ENCODE data around the gene RGN. TPM values are rescaled to one million over a fixed set of nuclear protein-coding genes. Genes with fewer than 3 reads are reported as not detected.

The RGN gene
- total RNA-seq = not detected

- Mint-ChIP-seq H3K4me1 (no peaks in the 10 kb centered on the region), H3K27ac (no peak within 1 kb of the TSS), H3K36me3 (ENCODE audit: low read depth) (no peaks in the 10 kb centered on the region), H3K27me3 (no peaks in the 10 kb centered on the region), H3K9me3 (ENCODE audit: low read depth) (no peaks in the 10 kb centered on the region), H3K4me3 (no peak within 1 kb of the TSS)
- ATAC-seq (no peak), DNase-seq (no peak)
- CTCF ChIA-PET = no interaction called here
- intact Hi-C loops (cut with DNase I, micrococcal nuclease) = no loop called here
- POLR2A ChIA-PET = no interaction called here
Observed at GRCh38 chrX:47078129-47079043, at the start of gene RGN. Gene RGN (plus strand): TSS chrX:47078443. CDS start chrX:47081145, 2,702 bp downstream.

DNA sequence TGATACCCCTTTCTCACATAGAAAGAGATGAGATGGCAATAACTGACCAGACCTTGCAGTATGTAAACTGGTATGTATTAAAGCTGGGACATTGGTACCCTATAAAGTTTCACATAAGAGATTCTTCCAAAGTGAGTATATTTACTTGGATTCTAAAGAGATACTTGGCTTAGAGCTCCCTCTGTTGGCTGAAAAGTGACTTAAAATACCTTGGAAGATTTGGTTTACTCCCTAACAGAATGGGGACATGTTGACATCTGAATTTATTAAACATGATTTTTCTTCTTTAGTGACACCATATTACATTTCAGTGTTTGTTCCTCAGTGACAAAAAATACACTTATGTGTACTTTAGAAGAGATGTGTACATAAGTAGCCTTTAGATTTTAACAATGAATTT, 47.9 kb upstream of the RGN start:
- Mint-ChIP-seq H3K4me1 (no peaks in the 10 kb centered on the region), H3K27ac (no peak overlapping the region), H3K36me3 (ENCODE audit: low read depth) (no peaks in the 10 kb centered on the region), H3K9me3 (ENCODE audit: low read depth) (no peaks in the 10 kb centered on the region), H3K4me3 (no peak overlapping the region), H3K27me3 (no peaks in the 10 kb centered on the region)
- ChIA-PET POLR2A (no interaction called here), CTCF (interaction anchor here (0.6 to 1.4 kb wide), 5 partner anchors 62 to 1563 kb away, joined by 3 to 6 read pairs (median 3); no protein-coding TSS in a partner anchor)
- intact Hi-C loops (cut with DNase I, micrococcal nuclease) = loop anchor here (2.0 to 5.0 kb wide), 5 partner anchors 62 to 272 kb away; partner anchors contain the start of genes JADE3 (in 2 of the 2) and SLC9A7 (in 1 of the 2)
- ATAC-seq (no peak), DNase-seq (peak; percentile 3)

- ChIA-PET POLR2A (no interaction called here), CTCF (no interaction called here)
- DNase-seq = no peak
- Mint-ChIP-seq H3K27me3 (no peaks in the 10 kb centered on the region), H3K4me3 (no peak overlapping the region), H3K36me3 (ENCODE audit: low read depth) (no peaks in the 10 kb centered on the region), H3K4me1 (no peaks in the 10 kb centered on the region), H3K9me3 (ENCODE audit: low read depth) (peaks cover 5% of the 10 kb centered on the region), H3K27ac (no peak overlapping the region)
- intact Hi-C loops (cut with DNase I, micrococcal nuclease) = no loop called here
- no peak for ATAC-seq
Observed at GRCh38 chrX:47047989-47048388, 30.3 kb upstream of the RGN start.

DNA sequence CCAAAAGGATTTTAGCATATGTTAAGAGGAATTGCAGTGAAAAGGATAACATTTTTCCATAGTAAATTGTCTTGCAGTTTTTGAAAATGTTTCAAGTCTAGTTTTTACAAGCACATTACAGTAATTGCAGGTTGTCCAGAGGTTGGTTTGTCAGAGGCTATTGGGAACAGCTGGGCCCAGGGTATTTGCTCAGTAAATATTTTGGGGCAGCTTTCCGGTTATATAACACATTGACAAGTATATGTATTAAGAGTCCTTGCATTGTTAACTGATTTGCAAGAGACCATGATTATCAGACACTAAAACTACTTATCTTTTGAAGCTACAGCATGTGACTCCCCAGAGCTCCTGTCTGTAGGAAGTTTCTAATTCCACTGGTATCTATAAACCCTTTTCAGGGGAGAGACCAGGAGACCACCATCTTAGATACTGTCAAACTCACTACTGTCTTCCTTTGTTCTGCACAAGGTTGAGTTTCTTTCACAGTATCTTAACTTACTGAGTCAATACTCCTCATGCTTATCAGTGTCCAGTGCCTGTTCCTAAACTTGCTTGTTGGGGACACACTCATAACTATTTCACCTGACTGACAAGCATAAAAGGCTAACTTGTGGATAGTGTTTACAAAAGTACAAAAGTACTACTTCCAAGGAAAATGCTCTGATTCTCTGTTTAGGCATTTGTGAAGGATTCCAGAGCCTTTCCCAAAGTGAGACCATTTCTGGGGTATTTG, 18.9 kb upstream of the RGN start:
- ATAC-seq (no peak), DNase-seq (no peak)
- ChIA-PET CTCF (no interaction called here), POLR2A (no interaction called here)
- Mint-ChIP-seq H3K27me3 (no peaks in the 10 kb centered on the region), H3K36me3 (ENCODE audit: low read depth) (no peaks in the 10 kb centered on the region), H3K27ac (no peak overlapping the region), H3K4me1 (no peaks in the 10 kb centered on the region), H3K9me3 (ENCODE audit: low read depth) (no peaks in the 10 kb centered on the region), H3K4me3 (no peak overlapping the region)
- intact Hi-C loops (cut with DNase I, micrococcal nuclease) = no loop called here

DNA sequence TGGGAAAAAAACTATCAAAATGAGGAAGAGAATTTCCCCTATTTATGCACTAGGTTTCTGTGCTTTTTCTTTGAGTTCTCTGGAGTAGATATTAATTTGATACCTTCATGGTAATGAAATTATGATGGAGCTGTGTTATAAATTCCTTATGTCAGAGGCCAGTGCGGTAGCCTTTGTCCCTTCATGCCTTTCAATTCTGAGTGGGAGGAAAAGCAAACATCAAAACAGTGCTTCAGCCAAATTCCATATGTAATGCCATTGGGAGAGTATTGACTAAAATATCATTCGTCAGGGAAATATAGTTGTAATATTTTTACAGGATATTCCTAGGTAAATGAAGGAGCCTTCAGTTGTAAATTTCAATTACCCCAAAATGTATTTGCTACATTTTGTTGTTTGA, 17.5 kb upstream of the RGN start:
- no peak overlapping the region for H3K4me3 Mint-ChIP-seq
- ATAC-seq (no peak), DNase-seq (no peak)
- ChIA-PET POLR2A (no interaction called here), CTCF (interaction anchor here (0.6 kb wide), 2 partner anchors 199 to 619 kb away, joined by 3 to 4 read pairs; no protein-coding TSS in a partner anchor)
- H3K4me1 Mint-ChIP-seq = no peaks in the 10 kb centered on the region
- H3K27ac Mint-ChIP-seq = no peak overlapping the region
- no peaks in the 10 kb centered on the region for H3K9me3 Mint-ChIP-seq (ENCODE audit: low read depth)
- H3K36me3 Mint-ChIP-seq (ENCODE audit: low read depth) = no peaks in the 10 kb centered on the region
- no peaks in the 10 kb centered on the region for H3K27me3 Mint-ChIP-seq
- intact Hi-C loops (cut with DNase I, micrococcal nuclease) = no loop called here

DNA sequence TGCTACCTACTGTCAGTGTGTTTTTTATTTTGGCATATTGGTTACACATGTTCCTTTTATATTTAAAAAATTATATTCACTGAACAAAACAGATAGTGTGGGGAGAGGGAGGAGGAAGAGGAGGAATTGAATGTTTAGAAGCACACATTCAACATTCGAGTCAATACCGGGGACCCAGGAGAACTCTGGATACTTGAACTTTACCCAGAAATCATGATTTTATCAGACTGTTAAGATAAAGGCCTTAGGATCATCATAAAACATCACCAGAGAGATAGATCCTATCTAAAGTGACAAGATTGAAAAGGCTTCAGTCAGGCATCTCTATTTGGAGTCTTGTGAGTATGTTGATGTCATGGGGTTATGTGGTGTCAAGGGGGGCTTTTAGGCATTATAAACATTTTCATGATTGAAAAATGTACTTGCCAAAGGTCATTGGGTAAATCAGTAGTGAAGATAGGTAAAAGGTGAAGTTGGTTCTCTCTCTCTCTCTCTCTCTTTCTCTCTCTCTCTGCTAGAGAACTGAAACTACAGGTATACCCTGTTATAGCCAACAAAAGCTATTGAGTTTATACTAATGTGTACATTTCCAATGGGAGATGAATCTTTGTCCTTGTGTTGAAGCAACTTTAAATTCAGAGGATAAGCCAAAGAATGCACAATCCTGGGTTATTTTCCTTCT, 16.9 kb upstream of the RGN start:
- intact Hi-C loops (cut with DNase I, micrococcal nuclease) = no loop called here

DNA sequence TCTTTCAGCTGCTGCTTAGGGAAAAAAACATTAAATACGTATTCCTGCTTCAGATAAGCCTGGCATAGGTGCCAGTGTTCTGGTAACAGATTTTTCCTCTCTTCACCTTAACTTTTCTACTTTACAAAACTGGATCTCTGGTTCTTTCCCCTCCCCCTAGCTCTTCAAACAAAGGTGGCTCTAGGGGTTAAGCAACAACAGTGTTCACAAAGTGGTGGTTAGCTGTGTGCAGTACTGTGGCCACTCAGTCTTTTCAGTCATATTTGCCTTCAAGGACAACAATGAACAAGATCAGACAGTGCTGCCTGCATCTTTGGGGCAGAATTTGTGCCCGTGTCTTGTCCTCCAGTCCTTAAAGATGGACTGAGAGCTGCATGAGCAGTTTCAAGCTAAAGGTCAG, 15.1 kb upstream of the RGN start:
- ATAC-seq (no peak), DNase-seq (no peak)
- POLR2A ChIA-PET = no interaction called here
- Mint-ChIP-seq H3K4me3 (no peak overlapping the region), H3K4me1 (no peaks in the 10 kb centered on the region), H3K36me3 (ENCODE audit: low read depth) (no peaks in the 10 kb centered on the region), H3K27ac (no peak overlapping the region), H3K9me3 (ENCODE audit: low read depth) (no peaks in the 10 kb centered on the region), H3K27me3 (no peaks in the 10 kb centered on the region)
- CTCF ChIA-PET = no interaction called here
- intact Hi-C loops (cut with DNase I, micrococcal nuclease) = no loop called here

More for the DNA sequence above, 16.9 kb upstream of the RGN start:
- Mint-ChIP-seq H3K9me3 (ENCODE audit: low read depth) (no peaks in the 10 kb centered on the region), H3K27me3 (no peaks in the 10 kb centered on the region), H3K27ac (no peak overlapping the region), H3K4me3 (no peak overlapping the region), H3K36me3 (ENCODE audit: low read depth) (no peaks in the 10 kb centered on the region), H3K4me1 (no peaks in the 10 kb centered on the region)
- CTCF ChIA-PET = interaction anchor here (0.6 kb wide), 1 partner anchor 620 kb away, joined by 4 read pairs; no protein-coding TSS in a partner anchor
- DNase-seq (no peak), ATAC-seq (no peak)
- POLR2A ChIA-PET = no interaction called here

- POLR2A ChIA-PET = no interaction called here
- Mint-ChIP-seq H3K9me3 (ENCODE audit: low read depth) (no peaks in the 10 kb centered on the region), H3K27ac (no peak overlapping the region), H3K27me3 (no peaks in the 10 kb centered on the region), H3K4me1 (no peaks in the 10 kb centered on the region), H3K4me3 (no peak overlapping the region), H3K36me3 (ENCODE audit: low read depth) (no peaks in the 10 kb centered on the region)
- CTCF ChIA-PET = no interaction called here
- intact Hi-C loops (cut with DNase I, micrococcal nuclease) = no loop called here
- DNase-seq = no peak
- ATAC-seq = no peak
Observed at GRCh38 chrX:47068214-47068613, 10.0 kb upstream of the RGN start.

DNA sequence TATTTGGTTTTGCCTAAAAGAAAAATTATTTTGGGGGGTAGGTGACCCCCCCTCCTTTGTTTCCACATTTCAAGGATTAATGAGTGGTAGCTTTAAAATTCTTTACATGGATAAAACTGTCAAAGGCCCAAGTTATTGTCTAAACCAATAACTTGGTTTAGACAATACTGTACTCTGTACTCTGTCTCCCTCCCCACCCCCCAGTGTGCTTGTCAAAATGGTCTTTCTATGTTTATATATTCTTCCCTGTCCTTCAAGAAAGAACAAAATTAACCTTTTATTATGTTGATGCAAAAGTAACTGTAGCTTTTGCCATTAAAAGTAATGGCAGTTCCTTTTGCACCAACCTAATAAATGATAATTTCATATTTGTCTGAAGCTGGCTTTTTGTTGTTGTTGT, 9.5 kb upstream of the RGN start:
- Mint-ChIP-seq H3K27me3 (no peaks in the 10 kb centered on the region), H3K9me3 (ENCODE audit: low read depth) (no peaks in the 10 kb centered on the region), H3K27ac (no peak overlapping the region), H3K4me3 (no peak overlapping the region), H3K4me1 (no peaks in the 10 kb centered on the region), H3K36me3 (ENCODE audit: low read depth) (no peaks in the 10 kb centered on the region)
- ChIA-PET POLR2A (no interaction called here), CTCF (no interaction called here)
- DNase-seq = no peak
- intact Hi-C loops (cut with DNase I, micrococcal nuclease) = no loop called here
- no peak for ATAC-seq

DNA sequence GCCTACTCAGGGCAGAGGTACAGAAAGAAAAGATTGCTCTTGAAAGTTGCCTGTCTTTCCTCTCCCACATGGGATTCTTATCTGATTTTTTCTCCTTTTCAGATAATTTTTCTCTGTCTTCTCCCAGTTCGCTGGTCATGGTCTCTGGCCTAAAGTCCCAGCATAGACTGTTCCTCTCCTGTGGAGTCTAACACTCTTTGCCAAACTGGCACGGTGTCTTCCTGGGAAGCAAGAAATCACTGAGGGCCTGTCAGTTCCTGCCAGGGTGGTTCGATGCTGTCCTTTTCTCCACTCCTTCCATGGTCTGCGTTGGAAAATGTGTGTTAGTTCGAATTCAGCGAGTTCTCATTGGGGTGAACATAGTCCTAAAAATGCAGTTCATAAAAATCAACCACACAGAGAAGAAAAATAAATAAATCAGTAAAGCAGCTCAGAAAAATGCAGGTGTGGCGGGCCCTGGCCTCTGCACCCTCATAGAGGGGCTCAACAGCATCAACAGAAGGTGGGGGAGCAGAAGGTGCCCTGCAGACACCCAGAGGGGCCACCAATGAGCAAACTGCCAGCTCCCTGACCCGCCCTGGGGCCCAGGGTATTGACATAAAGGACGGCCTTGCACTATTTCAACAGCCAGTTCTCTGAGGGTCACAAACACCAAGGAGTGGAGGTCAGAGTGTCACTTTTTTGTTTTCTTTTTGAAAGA, 2.1 kb downstream of the RGN start:
- DNase-seq (no peak), ATAC-seq (no peak)
- Mint-ChIP-seq H3K36me3 (ENCODE audit: low read depth) (no peaks in the 10 kb centered on the region), H3K9me3 (ENCODE audit: low read depth) (no peaks in the 10 kb centered on the region), H3K4me3 (no peak overlapping the region), H3K27ac (no peak overlapping the region), H3K27me3 (no peaks in the 10 kb centered on the region), H3K4me1 (no peaks in the 10 kb centered on the region)
- ChIA-PET POLR2A (no interaction called here), CTCF (no interaction called here)
- intact Hi-C loops (cut with DNase I, micrococcal nuclease) = no loop called here

- intact Hi-C loops (cut with DNase I, micrococcal nuclease) = no loop called here
Observed at GRCh38 chrX:47080915-47081236, 2.6 kb downstream of the RGN start.

More at GRCh38 chrX:47080915-47081236, 2.6 kb downstream of the RGN start:
- no peak overlapping the region for H3K27ac Mint-ChIP-seq
- no peak for ATAC-seq
- no peaks in the 10 kb centered on the region for H3K9me3 Mint-ChIP-seq (ENCODE audit: low read depth)
- H3K4me3 Mint-ChIP-seq = no peak overlapping the region
- ChIA-PET POLR2A (no interaction called here), CTCF (no interaction called here)
- DNase-seq = no peak
- no peaks in the 10 kb centered on the region for H3K27me3 Mint-ChIP-seq
- H3K36me3 Mint-ChIP-seq (ENCODE audit: low read depth) = no peaks in the 10 kb centered on the region
- no peaks in the 10 kb centered on the region for H3K4me1 Mint-ChIP-seq
